GM21529 (cell line): ENCODE data around the gene NDUFS6.
"Not testable (repeated sequence)": the region's sequence is repeated elsewhere in the genome, so short reads cannot be mapped to it uniquely, and the experiment has no call there.

Experiments used
- ATAC-seq: cut with Tn5 transposase; IDR thresholded peaks from one replicate; pipeline ENCODE4 v1.9.1; 2021; ENCODE audit not compliant: unreplicated experiment

The NDUFS6 gene

GRCh38 chr5:1781726-1782384, 19.4 kb upstream of the NDUFS6 start:
- ATAC-seq = no peak

- ATAC-seq = peak; percentile 31
Observed at GRCh38 chr5:1782385-1783215, 18.6 kb upstream of the NDUFS6 start.

- peak; percentile 86 for ATAC-seq
Observed at GRCh38 chr5:1783216-1783554, 18.0 kb upstream of the NDUFS6 start.

- no peak for ATAC-seq
Observed at GRCh38 chr5:1784197-1785050, 16.8 kb upstream of the NDUFS6 start.

GRCh38 chr5:1785062-1785461, 16.1 kb upstream of the NDUFS6 start:
- ATAC-seq = no peak

GRCh38 chr5:1785984-1786383, 15.2 kb upstream of the NDUFS6 start:
- no peak for ATAC-seq

- ATAC-seq = no peak
Observed at GRCh38 chr5:1786621-1787471, 14.4 kb upstream of the NDUFS6 start.

GRCh38 chr5:1787472-1788047, 13.6 kb upstream of the NDUFS6 start:
- no peak for ATAC-seq

GRCh38 chr5:1788200-1788599, 13.0 kb upstream of the NDUFS6 start:
- ATAC-seq = no peak

- ATAC-seq = no peak
Observed at GRCh38 chr5:1788828-1789227, 12.4 kb upstream of the NDUFS6 start.

GRCh38 chr5:1789438-1789833, 11.8 kb upstream of the NDUFS6 start:
- ATAC-seq = not testable (repeated sequence)

GRCh38 chr5:1789834-1790471, 11.3 kb upstream of the NDUFS6 start:
- no peak for ATAC-seq

GRCh38 chr5:1791176-1791575, 10.0 kb upstream of the NDUFS6 start:
- ATAC-seq = no peak

GRCh38 chr5:1792842-1793266, 8.4 kb upstream of the NDUFS6 start:
- ATAC-seq = peak; percentile 94

- no peak for ATAC-seq
Observed at GRCh38 chr5:1793301-1793740, 7.9 kb upstream of the NDUFS6 start.

- peak; percentile 15 for ATAC-seq
Observed at GRCh38 chr5:1793966-1794900, 7.0 kb upstream of the NDUFS6 start.

- ATAC-seq = no peak
Observed at GRCh38 chr5:1794901-1795290, 6.3 kb upstream of the NDUFS6 start.

- ATAC-seq = no peak
Observed at GRCh38 chr5:1795506-1795905, 5.7 kb upstream of the NDUFS6 start.

GRCh38 chr5:1795931-1796330, 5.3 kb upstream of the NDUFS6 start:
- ATAC-seq = no peak
